ENCODE data around the gene SRP68.

The SRP68 gene

GRCh38 chr17:76022973-76023899 is 49.1 kb downstream of the SRP68 start:
- no peaks in the 10 kb centered on the region for H3K27me3 ChIP-seq (ENCODE audit: insufficient read depth, poor library complexity, severe bottlenecking)
- TF ChIP-seq GABPA (IDR thresholded peaks at IDR 0.05; ENCODE audit: low read depth): no peak
- no peak for TF ChIP-seq REST (IDR thresholded peaks at IDR 0.05; ENCODE audit: insufficient replicate concordance, low read depth)
- TF ChIP-seq POLR2AphosphoS5 (IDR thresholded peaks at IDR 0.05; ENCODE audit: low read depth): no peak
- TF ChIP-seq CTCF (IDR thresholded peaks at IDR 0.05; ENCODE audit: insufficient read depth, low read length): no peak
- TF ChIP-seq SPI1 (IDR thresholded peaks at IDR 0.05; ENCODE audit: borderline replicate concordance, low read depth): no peak
- H3K4me3 ChIP-seq (replicated peaks; ENCODE audit: insufficient read depth, low read length): no peak overlapping the region
- H3K27ac ChIP-seq (replicated peaks): no peak overlapping the region
- no peak for DNase-seq (ENCODE audit: low read depth in 1 of 2, low spot score in 1 of 2)

- DNase-seq (ENCODE audit: low read depth in 1 of 2, low spot score in 1 of 2): no peak
- no peak for TF ChIP-seq SPI1 (IDR thresholded peaks at IDR 0.05; ENCODE audit: borderline replicate concordance, low read depth)
- TF ChIP-seq REST (IDR thresholded peaks at IDR 0.05; ENCODE audit: insufficient replicate concordance, low read depth): no peak
- no peak for TF ChIP-seq POLR2AphosphoS5 (IDR thresholded peaks at IDR 0.05; ENCODE audit: low read depth)
- no peak for TF ChIP-seq GABPA (IDR thresholded peaks at IDR 0.05; ENCODE audit: low read depth)
- H3K4me3 ChIP-seq (replicated peaks; ENCODE audit: insufficient read depth, low read length): no peak overlapping the region
- H3K27me3 ChIP-seq (ENCODE audit: insufficient read depth, poor library complexity, severe bottlenecking): no peaks in the 10 kb centered on the region
- H3K27ac ChIP-seq (replicated peaks): no peak overlapping the region
Measured at GRCh38 chr17:76022285-76022684, 50.0 kb downstream of the SRP68 start.

- no peak for DNase-seq (ENCODE audit: low read depth in 1 of 2, low spot score in 1 of 2)
- no peaks in the 10 kb centered on the region for H3K27me3 ChIP-seq (ENCODE audit: insufficient read depth, poor library complexity, severe bottlenecking)
- no peak overlapping the region for H3K4me3 ChIP-seq (replicated peaks; ENCODE audit: insufficient read depth, low read length)
- no peak overlapping the region for H3K27ac ChIP-seq (replicated peaks)
- TF ChIP-seq POLR2AphosphoS5 (IDR thresholded peaks at IDR 0.05; ENCODE audit: low read depth): no peak
- TF ChIP-seq GABPA (IDR thresholded peaks at IDR 0.05; ENCODE audit: low read depth): no peak
- no peak for TF ChIP-seq REST (IDR thresholded peaks at IDR 0.05; ENCODE audit: insufficient replicate concordance, low read depth)
- no peak for TF ChIP-seq SPI1 (IDR thresholded peaks at IDR 0.05; ENCODE audit: borderline replicate concordance, low read depth)
- no peak for TF ChIP-seq CTCF (IDR thresholded peaks at IDR 0.05; ENCODE audit: insufficient read depth, low read length)
Measured at GRCh38 chr17:76019833-76020467, 52.4 kb downstream of the SRP68 start.
